Nephron (organoid): ENCODE data around the gene KDM4C.
"Not testable (repeated sequence)": the region's sequence is repeated elsewhere in the genome, so short reads cannot be mapped to it uniquely, and the experiment has no call there.

ENCODE experiments used
- H3K27ac Mint-ChIP-seq, 3 experiments: 2 replicates each; pipeline ENCODE4 v1.8.0; 2020; ENCODE audit warnings: mixed read lengths in 3 of 3, mild to moderate bottlenecking in 2 of 3, moderate library complexity in 1 of 3
- H3K27me3 Mint-ChIP-seq: 2 replicates; pipeline ENCODE4 v1.8.0; 2021; ENCODE audit warnings: low read depth, mild to moderate bottlenecking, moderate library complexity, mixed read lengths
- H3K36me3 Mint-ChIP-seq: 2 replicates; pipeline ENCODE4 v1.8.0; 2020; ENCODE audit warnings: low read depth, mixed read lengths
- H3K4me1 Mint-ChIP-seq: 2 replicates; pipeline ENCODE4 v1.8.0; 2020; ENCODE audit warnings: mixed read lengths
- H3K4me3 Mint-ChIP-seq, 3 experiments: 2 replicates each; pipeline ENCODE4 v1.8.0; 2020; ENCODE audit warnings: mild to moderate bottlenecking in 3 of 3, mixed read lengths in 3 of 3, moderate library complexity in 2 of 3
- H3K9me3 Mint-ChIP-seq: 2 replicates; pipeline ENCODE4 v1.8.0; 2020; ENCODE audit warnings: mixed read lengths
- CTCF ChIP-seq, 3 experiments: fragments of 200-600 bp; sonication (generic); IDR thresholded peaks; one replicate each; pipeline ENCODE4 v1.5.0; 2021; ENCODE audit warnings: antibody characterized with exemption in 3 of 3; ENCODE audit not compliant: unreplicated experiment in 3 of 3

KDM4C gene

GRCh38 chr9:6788162-6789016, 30.6 kb downstream of the KDM4C start:
- TF ChIP-seq CTCF (IDR thresholded peaks at IDR 0.05; ENCODE audit: unreplicated experiment in 3 of 3), result no peak
- Mint-ChIP-seq H3K9me3 (no peaks in the 10 kb centered on the region), H3K4me3 (no peak overlapping the region), H3K27me3 (no peaks in the 10 kb centered on the region), H3K36me3 (peaks cover 7% of the 10 kb centered on the region), H3K4me1 (peaks cover 8% of the 10 kb centered on the region), H3K27ac (peak overlapping the region; percentile 32 to 85 (median 73))

- H3K4me3 Mint-ChIP-seq, H3K4me1 Mint-ChIP-seq, H3K27me3 Mint-ChIP-seq, H3K9me3 Mint-ChIP-seq, H3K36me3 Mint-ChIP-seq: not testable (repeated sequence)
- H3K27ac Mint-ChIP-seq, result peak overlapping the region in 1 of 3 experiments; percentile 85
Measured at GRCh38 chr9:6789017-6789338, 31.2 kb downstream of the KDM4C start.

- H3K9me3 Mint-ChIP-seq, result no peaks in the 10 kb centered on the region
- no peak overlapping the region for H3K27ac Mint-ChIP-seq
- peaks cover 8% of the 10 kb centered on the region for H3K4me1 Mint-ChIP-seq
- H3K27me3 Mint-ChIP-seq, result no peaks in the 10 kb centered on the region
- H3K36me3 Mint-ChIP-seq, result peaks cover 18% of the 10 kb centered on the region
- H3K4me3 Mint-ChIP-seq, result no peak overlapping the region
- TF ChIP-seq CTCF (IDR thresholded peaks at IDR 0.05; ENCODE audit: unreplicated experiment in 3 of 3), result no peak
Measured at GRCh38 chr9:6790866-6791265, 33.1 kb downstream of the KDM4C start.

- Mint-ChIP-seq H3K4me3 (no peak overlapping the region), H3K27me3 (no peaks in the 10 kb centered on the region), H3K9me3 (no peaks in the 10 kb centered on the region), H3K4me1 (peaks cover under 1% of the 10 kb centered on the region), H3K27ac (no peak overlapping the region), H3K36me3 (peaks cover 24% of the 10 kb centered on the region)
- TF ChIP-seq CTCF (IDR thresholded peaks at IDR 0.05; ENCODE audit: unreplicated experiment in 3 of 3), result no peak
Measured at GRCh38 chr9:6793203-6793602, 35.4 kb downstream of the KDM4C start.

- Mint-ChIP-seq H3K27ac (no peak overlapping the region), H3K36me3 (peaks cover 28% of the 10 kb centered on the region), H3K9me3 (peaks cover 2% of the 10 kb centered on the region), H3K27me3 (no peaks in the 10 kb centered on the region), H3K4me1 (no peaks in the 10 kb centered on the region), H3K4me3 (no peak overlapping the region)
- TF ChIP-seq CTCF (IDR thresholded peaks at IDR 0.05; ENCODE audit: unreplicated experiment in 3 of 3), result no peak
Measured at GRCh38 chr9:6794936-6795335, 37.2 kb downstream of the KDM4C start.

- no peak for TF ChIP-seq CTCF (IDR thresholded peaks at IDR 0.05; ENCODE audit: unreplicated experiment in 3 of 3)
- H3K36me3 Mint-ChIP-seq, result peaks cover 24% of the 10 kb centered on the region
- no peaks in the 10 kb centered on the region for H3K27me3 Mint-ChIP-seq
- no peak overlapping the region for H3K27ac Mint-ChIP-seq
- no peak overlapping the region for H3K4me3 Mint-ChIP-seq
- peaks cover 5% of the 10 kb centered on the region for H3K4me1 Mint-ChIP-seq
- peaks cover 9% of the 10 kb centered on the region for H3K9me3 Mint-ChIP-seq
Measured at GRCh38 chr9:6802926-6803325, 45.2 kb downstream of the KDM4C start.
